ENCODE measurements around the gene TMEM185A.
"Not testable (repeated sequence)": the region's sequence is repeated elsewhere in the genome, so short reads cannot be mapped to it uniquely, and the experiment has no call there.

Gene TMEM185A

DNA sequence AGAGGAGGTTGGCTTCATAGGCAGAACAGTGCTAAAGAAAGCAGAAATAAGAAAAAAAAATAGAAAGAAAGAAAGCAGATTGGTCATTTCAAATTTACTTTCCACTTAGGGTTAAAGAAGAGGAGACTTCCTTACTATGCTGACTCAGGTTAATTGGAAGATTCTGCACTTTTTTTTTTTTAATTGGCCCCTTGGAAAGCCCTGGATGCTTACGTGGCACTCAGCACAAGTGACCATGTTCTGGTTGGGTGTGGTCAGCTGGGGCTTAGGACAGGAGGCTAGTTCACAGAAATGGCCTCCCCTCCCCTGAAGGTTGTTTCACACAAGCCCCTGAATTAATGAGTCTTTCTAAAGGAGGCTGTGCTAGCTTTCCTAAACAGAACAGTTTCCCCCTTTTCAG lies 58.8 kb downstream of the TMEM185A start:
- no peak overlapping the region for H3K9ac ChIP-seq (ENCODE audit: low read depth, low read length)
- H3K36me3 ChIP-seq (ENCODE audit: insufficient read depth, low read depth, low read length) = no peaks in the 10 kb centered on the region
- no peak overlapping the region for H3K4me3 ChIP-seq (ENCODE audit: low read length)
- H3K27ac ChIP-seq (ENCODE audit: low read length) = no peak overlapping the region
- no peaks in the 10 kb centered on the region for H3K4me1 ChIP-seq (ENCODE audit: insufficient read depth, low read length)
- no peaks in the 10 kb centered on the region for H3K9me3 ChIP-seq (ENCODE audit: insufficient read depth, low read depth, low read length)
- H3K27me3 ChIP-seq (ENCODE audit: insufficient read depth, low read length) = no peaks in the 10 kb centered on the region

GRCh38 chrX:149571770-149572169 lies 59.8 kb downstream of the TMEM185A start:
- H3K27ac ChIP-seq (ENCODE audit: low read length) = no peak overlapping the region
- H3K4me1 ChIP-seq (ENCODE audit: insufficient read depth, low read length) = no peaks in the 10 kb centered on the region
- no peak overlapping the region for H3K9ac ChIP-seq (ENCODE audit: low read depth, low read length)
- H3K9me3 ChIP-seq (ENCODE audit: insufficient read depth, low read depth, low read length) = no peaks in the 10 kb centered on the region
- H3K36me3 ChIP-seq (ENCODE audit: insufficient read depth, low read depth, low read length) = no peaks in the 10 kb centered on the region
- no peak overlapping the region for H3K4me3 ChIP-seq (ENCODE audit: low read length)
- H3K27me3 ChIP-seq (ENCODE audit: insufficient read depth, low read length) = no peaks in the 10 kb centered on the region

GRCh38 chrX:149570668-149571067 lies 60.9 kb downstream of the TMEM185A start:
- Histone ChIP-seq H3K4me1 (ENCODE audit: insufficient read depth, low read length) (no peaks in the 10 kb centered on the region), H3K4me3 (ENCODE audit: low read length) (no peak overlapping the region)

DNA sequence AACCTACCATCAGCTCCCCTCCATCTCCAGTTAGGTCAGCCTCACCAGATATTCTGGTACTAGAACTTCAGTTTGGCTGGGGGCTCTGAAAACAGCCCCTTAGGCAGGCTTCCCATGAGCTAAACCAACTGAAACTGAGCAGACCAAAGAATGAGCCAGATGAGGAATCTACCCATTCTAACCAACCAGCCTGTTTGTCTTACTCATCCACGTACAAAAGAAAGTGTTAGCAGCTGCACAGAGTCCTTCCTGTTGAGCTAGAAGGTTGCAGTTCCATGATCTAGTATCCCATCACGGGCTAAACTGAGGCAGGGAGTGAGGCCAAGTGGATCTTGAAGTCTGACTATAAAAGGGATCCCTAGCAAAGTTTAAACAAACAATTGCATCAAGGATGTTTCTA lies 61.8 kb downstream of the TMEM185A start:
- Histone ChIP-seq H3K9me3 (ENCODE audit: insufficient read depth, low read depth, low read length) (no peaks in the 10 kb centered on the region), H3K36me3 (ENCODE audit: insufficient read depth, low read depth, low read length) (no peaks in the 10 kb centered on the region)

More at GRCh38 chrX:149570668-149571067, 60.9 kb downstream of the TMEM185A start:
- Histone ChIP-seq H3K27me3 (ENCODE audit: insufficient read depth, low read length) (no peaks in the 10 kb centered on the region), H3K9ac (ENCODE audit: low read depth, low read length) (no peak overlapping the region), H3K36me3 (ENCODE audit: insufficient read depth, low read depth, low read length) (no peaks in the 10 kb centered on the region), H3K9me3 (ENCODE audit: insufficient read depth, low read depth, low read length) (no peaks in the 10 kb centered on the region), H3K27ac (ENCODE audit: low read length) (no peak overlapping the region)

DNA sequence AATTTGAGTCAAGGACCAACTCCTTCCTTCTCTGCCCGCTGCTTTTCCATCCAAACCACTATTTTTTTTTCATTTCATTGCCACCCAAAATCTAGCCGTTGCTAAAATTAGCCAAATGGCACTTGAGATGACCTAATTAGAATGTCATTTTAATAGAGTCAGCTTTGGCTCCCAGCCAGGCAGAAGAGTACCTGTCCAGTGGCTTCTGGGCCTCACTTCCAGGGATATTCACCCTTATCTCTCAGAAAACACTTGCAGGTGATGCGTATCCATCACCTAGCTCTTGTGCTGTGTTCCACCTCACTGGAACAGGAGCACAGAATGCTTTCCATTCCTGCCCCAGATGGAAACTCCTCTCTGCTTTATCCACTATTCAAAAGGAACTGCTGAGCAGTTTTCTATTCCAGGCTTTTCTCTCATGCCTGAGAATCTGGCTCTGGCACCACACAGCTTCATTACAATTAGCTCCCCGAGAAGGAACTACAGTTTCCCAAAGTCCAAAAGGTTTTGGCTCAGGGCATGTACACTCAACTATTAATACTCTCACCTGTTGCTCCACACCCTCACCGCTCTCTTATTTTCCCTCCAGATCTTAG lies 62.8 kb downstream of the TMEM185A start:
- H3K9me3 ChIP-seq (ENCODE audit: insufficient read depth, low read depth, low read length) = no peaks in the 10 kb centered on the region
- H3K9ac ChIP-seq (ENCODE audit: low read depth, low read length) = no peak overlapping the region
- H3K36me3 ChIP-seq (ENCODE audit: insufficient read depth, low read depth, low read length) = no peaks in the 10 kb centered on the region
- no peaks in the 10 kb centered on the region for H3K27me3 ChIP-seq (ENCODE audit: insufficient read depth, low read length)
- H3K4me1 ChIP-seq (ENCODE audit: insufficient read depth, low read length) = no peaks in the 10 kb centered on the region
- H3K4me3 ChIP-seq (ENCODE audit: low read length) = no peak overlapping the region
- no peak overlapping the region for H3K27ac ChIP-seq (ENCODE audit: low read length)

More for the DNA sequence above, 61.8 kb downstream of the TMEM185A start:
- Histone ChIP-seq H3K9ac (ENCODE audit: low read depth, low read length) (no peak overlapping the region), H3K27ac (ENCODE audit: low read length) (no peak overlapping the region), H3K4me3 (ENCODE audit: low read length) (no peak overlapping the region), H3K27me3 (ENCODE audit: insufficient read depth, low read length) (no peaks in the 10 kb centered on the region), H3K4me1 (ENCODE audit: insufficient read depth, low read length) (no peaks in the 10 kb centered on the region)

GRCh38 chrX:149567621-149568417 lies 63.8 kb downstream of the TMEM185A start:
- no peaks in the 10 kb centered on the region for H3K9me3 ChIP-seq (ENCODE audit: insufficient read depth, low read depth, low read length)
- no peaks in the 10 kb centered on the region for H3K36me3 ChIP-seq (ENCODE audit: insufficient read depth, low read depth, low read length)
- H3K27me3 ChIP-seq (ENCODE audit: insufficient read depth, low read length) = no peaks in the 10 kb centered on the region
- H3K27ac ChIP-seq (ENCODE audit: low read length) = no peak overlapping the region
- H3K4me3 ChIP-seq (ENCODE audit: low read length) = no peak overlapping the region
- no peak overlapping the region for H3K9ac ChIP-seq (ENCODE audit: low read depth, low read length)
- H3K4me1 ChIP-seq (ENCODE audit: insufficient read depth, low read length) = no peaks in the 10 kb centered on the region

GRCh38 chrX:149563359-149563758 lies 68.2 kb downstream of the TMEM185A start:
- no peaks in the 10 kb centered on the region for H3K36me3 ChIP-seq (ENCODE audit: insufficient read depth, low read depth, low read length)

GRCh38 chrX:149555251-149555650 lies 76.3 kb downstream of the TMEM185A start:
- H3K4me1 ChIP-seq (ENCODE audit: insufficient read depth, low read length); H3K36me3 ChIP-seq (ENCODE audit: insufficient read depth, low read depth, low read length); H3K27me3 ChIP-seq (ENCODE audit: insufficient read depth, low read length); H3K9me3 ChIP-seq (ENCODE audit: insufficient read depth, low read depth, low read length); H3K9ac ChIP-seq (ENCODE audit: low read depth, low read length); H3K27ac ChIP-seq (ENCODE audit: low read length); H3K4me3 ChIP-seq (ENCODE audit: low read length): not testable (repeated sequence)

More at GRCh38 chrX:149563359-149563758, 68.2 kb downstream of the TMEM185A start:
- H3K27ac ChIP-seq (ENCODE audit: low read length) = no peak overlapping the region
- H3K9ac ChIP-seq (ENCODE audit: low read depth, low read length) = no peak overlapping the region; the same call in 1 of the 2 replicates
- no peak overlapping the region for H3K4me3 ChIP-seq (ENCODE audit: low read length)
- H3K9me3 ChIP-seq (ENCODE audit: insufficient read depth, low read depth, low read length) = no peaks in the 10 kb centered on the region
- no peaks in the 10 kb centered on the region for H3K4me1 ChIP-seq (ENCODE audit: insufficient read depth, low read length)
- H3K27me3 ChIP-seq (ENCODE audit: insufficient read depth, low read length) = no peaks in the 10 kb centered on the region

- H3K27me3 ChIP-seq (ENCODE audit: insufficient read depth, low read length); H3K9ac ChIP-seq (ENCODE audit: low read depth, low read length); H3K9me3 ChIP-seq (ENCODE audit: insufficient read depth, low read depth, low read length); H3K4me3 ChIP-seq (ENCODE audit: low read length); H3K27ac ChIP-seq (ENCODE audit: low read length); H3K36me3 ChIP-seq (ENCODE audit: insufficient read depth, low read depth, low read length); H3K4me1 ChIP-seq (ENCODE audit: insufficient read depth, low read length): not testable (repeated sequence)
Observed at GRCh38 chrX:149551939-149552248, 79.7 kb downstream of the TMEM185A start.

- H3K4me3 ChIP-seq (ENCODE audit: low read length); H3K27ac ChIP-seq (ENCODE audit: low read length); H3K9me3 ChIP-seq (ENCODE audit: insufficient read depth, low read depth, low read length); H3K36me3 ChIP-seq (ENCODE audit: insufficient read depth, low read depth, low read length); H3K27me3 ChIP-seq (ENCODE audit: insufficient read depth, low read length); H3K4me1 ChIP-seq (ENCODE audit: insufficient read depth, low read length); H3K9ac ChIP-seq (ENCODE audit: low read depth, low read length): not testable (repeated sequence)
Observed at GRCh38 chrX:149551245-149551938, 80.2 kb downstream of the TMEM185A start.

- H3K9me3 ChIP-seq (ENCODE audit: insufficient read depth, low read depth, low read length); H3K4me3 ChIP-seq (ENCODE audit: low read length): not testable (repeated sequence)
Observed at GRCh38 chrX:149550454-149550853, 81.1 kb downstream of the TMEM185A start.

GRCh38 chrX:149549701-149550100 lies 81.9 kb downstream of the TMEM185A start, which contains the start of gene HSFX3:
Gene HSFX3 (minus strand): TSS chrX:149549924. CDS start chrX:149549852, 72 bp downstream.
- H3K27ac ChIP-seq (ENCODE audit: low read length); H3K4me1 ChIP-seq (ENCODE audit: insufficient read depth, low read length); H3K27me3 ChIP-seq (ENCODE audit: insufficient read depth, low read length); H3K4me3 ChIP-seq (ENCODE audit: low read length); H3K9me3 ChIP-seq (ENCODE audit: insufficient read depth, low read depth, low read length); H3K9ac ChIP-seq (ENCODE audit: low read depth, low read length); H3K36me3 ChIP-seq (ENCODE audit: insufficient read depth, low read depth, low read length): not testable (repeated sequence)

More at GRCh38 chrX:149550454-149550853, 81.1 kb downstream of the TMEM185A start:
- not testable (repeated sequence) for H3K27me3 ChIP-seq (ENCODE audit: insufficient read depth, low read length); H3K27ac ChIP-seq (ENCODE audit: low read length); H3K4me1 ChIP-seq (ENCODE audit: insufficient read depth, low read length); H3K36me3 ChIP-seq (ENCODE audit: insufficient read depth, low read depth, low read length); H3K9ac ChIP-seq (ENCODE audit: low read depth, low read length)
